NCI-H446 treated with DMSO at 0.1 percent for 48 hours (cell line): ENCODE data around the gene VWC2.

Experiments used
- DNase-seq: peaks from one replicate; lab custom pipeline; 2025; lab: John Stamatoyannopoulos, UW

VWC2 gene

GRCh38 chr7:49852619-49853462 lies 79.4 kb downstream of the VWC2 start:
- peak; percentile 65 for DNase-seq

GRCh38 chr7:49855281-49855980 lies 82.0 kb downstream of the VWC2 start:
- DNase-seq = peak; percentile 61

GRCh38 chr7:49860293-49860692 lies 86.9 kb downstream of the VWC2 start:
- DNase-seq = no peak

- peak; percentile 28 for DNase-seq
Observed at GRCh38 chr7:49866076-49866735, 92.8 kb downstream of the VWC2 start.

GRCh38 chr7:49866910-49867309 lies 93.5 kb downstream of the VWC2 start:
- peak; percentile 60 for DNase-seq

GRCh38 chr7:49873420-49873819 lies 100.0 kb downstream of the VWC2 start:
- no peak for DNase-seq

GRCh38 chr7:49875336-49875735 lies 101.9 kb downstream of the VWC2 start:
- no peak for DNase-seq

- DNase-seq = no peak
Observed at GRCh38 chr7:49876202-49876601, 102.8 kb downstream of the VWC2 start.

GRCh38 chr7:49878089-49878488 lies 104.7 kb downstream of the VWC2 start:
- DNase-seq = no peak

- no peak for DNase-seq
Observed at GRCh38 chr7:49878627-49879026, 105.2 kb downstream of the VWC2 start.

GRCh38 chr7:49883933-49884332 lies 110.5 kb downstream of the VWC2 start:
- DNase-seq = no peak

GRCh38 chr7:49885593-49886285 lies 112.3 kb downstream of the VWC2 start:
- no peak for DNase-seq

GRCh38 chr7:49892481-49892880 lies 119.0 kb downstream of the VWC2 start:
- no peak for DNase-seq

GRCh38 chr7:49893131-49893530 lies 119.7 kb downstream of the VWC2 start:
- DNase-seq = peak; percentile 21

- no peak for DNase-seq
Observed at GRCh38 chr7:49894543-49894942, 121.1 kb downstream of the VWC2 start.

- peak; percentile 67 for DNase-seq
Observed at GRCh38 chr7:49911909-49912308, 138.5 kb downstream of the VWC2 start.

- DNase-seq = no peak
Observed at GRCh38 chr7:49926720-49927119, 153.3 kb downstream of the VWC2 start.

GRCh38 chr7:49927631-49928030 lies 154.2 kb downstream of the VWC2 start:
- peak; percentile 97 for DNase-seq

- DNase-seq = no peak
Observed at GRCh38 chr7:49928787-49929186, 155.3 kb downstream of the VWC2 start.

- no peak for DNase-seq
Observed at GRCh38 chr7:49931627-49932026, 158.2 kb downstream of the VWC2 start.

GRCh38 chr7:49937608-49938007 lies 164.2 kb downstream of the VWC2 start:
- DNase-seq = no peak
